H1 (cell line): Measurements from ENCODE around the gene GOLGA8S. TPM values are rescaled to one million over a fixed set of nuclear protein-coding genes. Genes with fewer than 3 reads are reported as not detected.

Experiments
- CTCF ChIA-PET: fragments of 300-600 bp; sonication (Branson Sonifier 250); formaldehyde crosslinking; loops from one replicate; lab custom pipeline; 2021; ENCODE audit not compliant: partially characterized antibody; lab: Charles Lee
- POLR2A ChIA-PET: fragments of 300-600 bp; sonication (Branson Sonifier 250); formaldehyde crosslinking; loops from one replicate; lab custom pipeline; 2021; ENCODE audit warnings: inconsistent platforms; ENCODE audit not compliant: partially characterized antibody; lab: Charles Lee
- DNase-seq, 2 experiments: peaks; one replicate each; pipeline versions ENCODE4 v3.0.0 to v3.0.0-alpha.2; 2010 to 2022; ENCODE audit warnings: low spot score in 2 of 2, low read depth in 1 of 2, mixed read lengths in 1 of 2
- FAIRE-seq: peaks from 2 replicates; lab custom pipeline; 2011; peaks lifted over from hg19 to GRCh38; lab: Jason Lieb, UNC
- H2AFZ ChIP-seq: 2 replicates; pipeline ENCODE4 v1.8.1; 2012; ENCODE audit warnings: low read length, inconsistent platforms
- H2AK5ac ChIP-seq: 2 replicates; pipeline ENCODE4 v1.6.1; 2013; ENCODE audit warnings: low read depth, low read length
- H2BK120ac ChIP-seq: replicated peaks from 2 replicates; pipeline ENCODE3; 2013; ENCODE audit warnings: low read depth, low read length, inconsistent platforms
- H2BK12ac ChIP-seq: 2 replicates; pipeline ENCODE4 v1.6.1; 2013; ENCODE audit warnings: low read depth, low read length
- H2BK15ac ChIP-seq: 2 replicates; pipeline ENCODE4 v1.6.1; 2013; ENCODE audit warnings: low read length
- H2BK20ac ChIP-seq: 2 replicates; pipeline ENCODE4 v1.6.1; 2013; ENCODE audit warnings: low read length
- H2BK5ac ChIP-seq: 2 replicates; pipeline ENCODE4 v1.6.1; 2013; ENCODE audit warnings: low read depth, low read length
- H3K14ac ChIP-seq: 2 replicates; pipeline ENCODE4 v1.6.1; 2013; ENCODE audit warnings: inconsistent platforms; ENCODE audit not compliant: insufficient read length
- H3K18ac ChIP-seq: 2 replicates; pipeline ENCODE4 v1.6.1; 2013; ENCODE audit warnings: low read length; ENCODE audit errors: extremely low read depth
- H3K23ac ChIP-seq: 2 replicates; pipeline ENCODE4 v1.6.1; 2013; ENCODE audit warnings: inconsistent platforms; ENCODE audit not compliant: insufficient read length
- H3K23me2 ChIP-seq: 2 replicates; pipeline ENCODE4 v1.6.1; 2013; ENCODE audit warnings: low read depth, low read length
- H3K27ac ChIP-seq: 2 replicates; pipeline ENCODE4 v1.6.1; 2011; ENCODE audit warnings: low read depth, low read length, inconsistent platforms
- H3K27me3 ChIP-seq, 4 experiments: replicated peaks in 1 of 4; 1 replicate in 1 of 4; 2 replicates in 3 of 4; pipeline versions ENCODE4 v1.6.1 to v1.8.1; 2011 to 2013; ENCODE audit warnings: low read length in 3 of 4, mild to moderate bottlenecking in 3 of 4, inconsistent platforms in 2 of 4, mixed read lengths in 2 of 4, moderate library complexity in 1 of 4; ENCODE audit not compliant: control insufficient read depth in 3 of 4, insufficient read depth in 3 of 4; ENCODE audit errors: extremely low read depth in 1 of 4
- H3K36me3 ChIP-seq, 4 experiments: 2 replicates each; pipeline versions ENCODE4 v1.6.1 to v1.8.1; 2011 to 2013; ENCODE audit warnings: mild to moderate bottlenecking in 4 of 4, low read length in 3 of 4, moderate library complexity in 2 of 4, control low read depth in 1 of 4, inconsistent platforms in 1 of 4; ENCODE audit not compliant: insufficient read depth in 4 of 4, control insufficient read depth in 2 of 4
- H3K4ac ChIP-seq: replicated peaks from 2 replicates; pipeline ENCODE3; 2013; ENCODE audit warnings: low read length, low read depth, mixed read lengths, inconsistent platforms; ENCODE audit not compliant: insufficient read length
- H3K4me1 ChIP-seq, 4 experiments: replicated peaks in 1 of 4; 1 replicate in 1 of 4; 2 replicates in 3 of 4; pipeline versions ENCODE4 v1.6.1 to v1.8.1; 2011 to 2013; ENCODE audit warnings: low read length in 3 of 4, inconsistent platforms in 2 of 4, mixed read lengths in 1 of 4; ENCODE audit not compliant: insufficient read depth in 4 of 4, control insufficient read depth in 3 of 4
- H3K4me2 ChIP-seq, 2 experiments: 2 replicates each; pipeline versions ENCODE4 v1.6.1 to v1.8.1; 2011 to 2013; ENCODE audit warnings: low read depth in 2 of 2, low read length in 2 of 2, control low read depth in 1 of 2, inconsistent platforms in 1 of 2, mild to moderate bottlenecking in 1 of 2; ENCODE audit not compliant: insufficient read depth in 1 of 2
- H3K4me3 ChIP-seq, 4 experiments: fragments of 200-600, 300-600 bp in 1 of 4; sonication (generic), shearing (Covaris generic), sonication (Bioruptor Twin) in 1 of 4; 2 replicates each; pipeline versions ENCODE4 v1.5.1 to v1.8.1; 2011 to 2016; ENCODE audit warnings: low read length in 4 of 4, low read depth in 3 of 4, control low read depth in 2 of 4, inconsistent platforms in 2 of 4, mild to moderate bottlenecking in 2 of 4, mixed read lengths in 1 of 4, moderate library complexity in 1 of 4; ENCODE audit not compliant: insufficient read depth in 2 of 4; ENCODE audit errors: extremely low read depth in 1 of 4
- H3K56ac ChIP-seq: replicated peaks from 2 replicates; pipeline ENCODE3; 2013; ENCODE audit warnings: low read depth, mild to moderate bottlenecking, mixed read lengths, low read length, inconsistent platforms; ENCODE audit not compliant: insufficient read length
- H3K79me1 ChIP-seq: 2 replicates; pipeline ENCODE4 v1.6.1; 2013; ENCODE audit warnings: low read depth, low read length, control low read depth
- H3K79me2 ChIP-seq, 2 experiments: 2 replicates each; pipeline versions ENCODE4 v1.6.1 to v1.8.1; 2012 to 2013; ENCODE audit warnings: low read length in 2 of 2, mild to moderate bottlenecking in 2 of 2, inconsistent platforms in 1 of 2; ENCODE audit not compliant: insufficient read depth in 2 of 2, control insufficient read depth in 1 of 2
- H3K9ac ChIP-seq, 4 experiments: replicated peaks in 1 of 4; 1 replicate in 1 of 4; 2 replicates in 3 of 4; pipeline versions ENCODE4 v1.6.1 to v1.8.1; 2011 to 2013; ENCODE audit warnings: low read depth in 3 of 4, low read length in 3 of 4, control low read depth in 2 of 4, mild to moderate bottlenecking in 2 of 4, moderate library complexity in 2 of 4, inconsistent platforms in 1 of 4; ENCODE audit errors: extremely low read depth in 1 of 4
- H3K9me3 ChIP-seq, 2 experiments: 2 replicates each; pipeline versions ENCODE4 v1.6.1 to v1.8.1; 2012 to 2013; ENCODE audit warnings: mild to moderate bottlenecking in 2 of 2, moderate library complexity in 2 of 2, control low read depth in 1 of 2, inconsistent platforms in 1 of 2, low read depth in 1 of 2, low read length in 1 of 2, mixed read lengths in 1 of 2; ENCODE audit not compliant: insufficient read depth in 2 of 2
- H4K20me1 ChIP-seq, 2 experiments: replicated peaks in 1 of 2; 2 replicates each; pipeline versions ENCODE3 to v1.8.1; 2011 to 2013; ENCODE audit warnings: inconsistent platforms in 2 of 2, low read length in 2 of 2, mild to moderate bottlenecking in 1 of 2; ENCODE audit not compliant: insufficient read depth in 2 of 2, control insufficient read depth in 1 of 2
- H4K5ac ChIP-seq: 2 replicates; pipeline ENCODE4 v1.6.1; 2013; ENCODE audit warnings: low read length, low read depth, mixed read lengths, inconsistent platforms; ENCODE audit not compliant: insufficient read length
- H4K8ac ChIP-seq: 2 replicates; pipeline ENCODE4 v1.8.0; 2013; ENCODE audit warnings: mild to moderate bottlenecking, moderate library complexity, low read length, inconsistent platforms; ENCODE audit not compliant: insufficient read depth; ENCODE audit errors: extremely low read depth
- H4K91ac ChIP-seq: replicated peaks from 2 replicates; pipeline ENCODE3; 2013; ENCODE audit warnings: low read length, mixed read lengths, inconsistent platforms; ENCODE audit not compliant: insufficient read length
- BACH1 ChIP-seq: IDR thresholded peaks from 2 replicates; pipeline ENCODE4 v1.6.1; 2012; ENCODE audit warnings: low read length, improper control_type of control experiment
- CBX8 ChIP-seq: fragments of 300-800, 300-1000 bp; sonication (generic); IDR thresholded peaks from 2 replicates; pipeline ENCODE4 v1.7.1; 2016; ENCODE audit warnings: low read depth, low read length, borderline replicate concordance
- EGR1 ChIP-seq: IDR thresholded peaks from 2 replicates; pipeline ENCODE4 v1.6.1; 2011; ENCODE audit warnings: low read depth, low read length, borderline replicate concordance
- EP300 ChIP-seq, 2 experiments: IDR thresholded peaks; 1 replicate in 1 of 2; 2 replicates in 1 of 2; pipeline ENCODE4 v1.6.1; 2011 to 2012; ENCODE audit warnings: low read depth in 2 of 2, low read length in 2 of 2, mild to moderate bottlenecking in 2 of 2, borderline replicate concordance in 1 of 2, inconsistent platforms in 1 of 2, moderate library complexity in 1 of 2
- HDAC2 ChIP-seq, 2 experiments: fragments of 300-600 bp in 1 of 2; sonication (generic) in 1 of 2; IDR thresholded peaks; 2 replicates each; pipeline ENCODE4 v1.6.1; 2011 to 2012; ENCODE audit warnings: low read depth in 2 of 2, low read length in 2 of 2, mild to moderate bottlenecking in 2 of 2, moderate library complexity in 2 of 2, borderline replicate concordance in 1 of 2, inconsistent platforms in 1 of 2
- KDM1A ChIP-seq: fragments of 200-600, 300-600 bp; sonication (generic); IDR thresholded peaks from 2 replicates; pipeline ENCODE4 v1.7.1; 2016; ENCODE audit warnings: mild to moderate bottlenecking, low read length, borderline replicate concordance
- MAFK ChIP-seq: IDR thresholded peaks from 2 replicates; pipeline ENCODE4 v1.6.1; 2012; ENCODE audit warnings: low read depth, mild to moderate bottlenecking, improper control_type of control experiment, low read length
- POU5F1 ChIP-seq: IDR thresholded peaks from 2 replicates; pipeline ENCODE4 v1.6.1; 2011; ENCODE audit warnings: low read depth, mild to moderate bottlenecking, low read length, moderate library complexity
- RAD21 ChIP-seq, 2 experiments: IDR thresholded peaks in 1 of 2; conservative IDR thresholded peaks in 1 of 2; 2 replicates each; pipeline ENCODE4 v1.6.1; 2011; ENCODE audit warnings: low read depth in 2 of 2, low read length in 2 of 2, improper control_type of control experiment in 1 of 2, inconsistent platforms in 1 of 2, mild to moderate bottlenecking in 1 of 2, moderate library complexity in 1 of 2
- SIRT6 ChIP-seq: IDR thresholded peaks from one replicate; pipeline ENCODE4 v1.7.1; 2012; ENCODE audit warnings: low read length, inconsistent platforms
- TAF7 ChIP-seq: optimal IDR thresholded peaks from 2 replicates; pipeline ENCODE3; 2011; ENCODE audit warnings: low read depth, mild to moderate bottlenecking, inconsistent platforms, low read length, moderate library complexity, borderline replicate concordance
- TBP ChIP-seq: IDR thresholded peaks from 2 replicates; pipeline ENCODE4 v1.6.1; 2011; ENCODE audit warnings: low read depth, low read length, improper control_type of control experiment
- TEAD4 ChIP-seq: IDR thresholded peaks from 2 replicates; pipeline ENCODE4 v1.6.1; 2012; ENCODE audit warnings: low read depth, low read length, inconsistent platforms, mixed read lengths
- YY1 ChIP-seq: IDR thresholded peaks from 2 replicates; pipeline ENCODE4 v1.6.1; 2011; ENCODE audit warnings: low read depth, mild to moderate bottlenecking, low read length
- WGBS, 2 experiments: shearing (Covaris generic) in 1 of 2; methylation state at CpG; one replicate each; pipeline versions ENCODE4 v1.1.6 to v1.1.7; 2013 to 2015; ENCODE audit warnings: low lambda C conversion rate in 2 of 2, mixed read lengths in 2 of 2, inconsistent platforms in 1 of 2, low coverage in 1 of 2, missing lambda C conversion rate in 1 of 2; ENCODE audit not compliant: insufficient replicate concordance in 2 of 2, insufficient coverage in 1 of 2, insufficient read length in 1 of 2; ENCODE audit errors: extremely low coverage in 1 of 2, missing lambda C conversion rate in 1 of 2; 5-methylcytosine and 5-hydroxymethylcytosine counted together
- polyA plus RNA-seq, 7 experiments: library from polyadenylated mRNA; depleted of rRNA in 3 of 7; stranded (reverse) in 5 of 7; unstranded in 2 of 7; fragments of >200 nt in 5 of 7; fragments of 200-250 nt in 2 of 7; gene quantifications; 1 replicate in 5 of 7; 2 replicates in 1 of 7; 4 replicates in 1 of 7; pipeline versions ENCODE4 v1.2.1 to v1.2.3, GENCODE V29; 2011 to 2013; ENCODE audit warnings: missing spikeins in 2 of 7, mixed read lengths in 2 of 7
- total RNA-seq: library from RNA; stranded (reverse); fragmentation: NEBNext Ultra II Directional; extraction: Animal tissue kit (Norgen Biotek cat#: 25700); gene quantifications from 2 replicates; pipeline ENCODE4 v1.2.1, GENCODE V29; 2021

Gene GOLGA8S
- total and polyA plus RNA-seq, 2 of the 8 experiments (the other 6 are each of a cell fraction or from before 2014, with no cell fraction given) = 0.05 to 0.17 TPM

GRCh38 chr15:23385886-23386430 is 31.4 kb downstream of the GOLGA8S start:
- FAIRE-seq = no peak
- WGBS, 2 experiments = 91% methylated on average over 11 of the region's 11 CpGs; no CpG with 5 or more reads in 1 of the 2 experiments
- TF ChIP-seq CBX8 (no peak), SIRT6 (no peak), EP300 (IDR thresholded peaks at IDR 0.05; ENCODE audit: borderline replicate concordance in 1 of 2, low read depth in 2 of 2, low read length in 2 of 2) (no peak), MAFK (no peak), TEAD4 (no peak), TAF7 (no peak), HDAC2 (IDR thresholded peaks at IDR 0.05; ENCODE audit: borderline replicate concordance in 1 of 2, low read depth in 2 of 2, low read length in 2 of 2) (no peak), EGR1 (no peak), TBP (no peak), KDM1A (no peak), BACH1 (no peak), POU5F1 (no peak), YY1 (no peak), RAD21 (IDR thresholded peaks at IDR 0.05 in 1 of 2, conservative IDR thresholded peaks at IDR 0.05 in 1 of 2; ENCODE audit: low read depth in 2 of 2, low read length in 2 of 2) (no peak)

More at GRCh38 chr15:23385886-23386430, 31.4 kb downstream of the GOLGA8S start:
- DNase-seq = no peak
- peaks cover 3 to 20% of the 10 kb centered on the region in 2 experiments; a peak in 2 of 4 replicates for H3K9me3 ChIP-seq
- H2BK15ac ChIP-seq = no peak overlapping the region
- no peak overlapping the region for H4K5ac ChIP-seq
- H3K4me1 ChIP-seq = no peaks in the 10 kb centered on the region
- H4K91ac ChIP-seq = no peak overlapping the region
- ChIA-PET POLR2A (no interaction called here), CTCF (interaction anchor here (1.0 kb wide), 1 partner anchor 10 kb away, joined by 4 read pairs; no protein-coding TSS in a partner anchor)
- no peak overlapping the region for H3K56ac ChIP-seq
- no peak overlapping the region for H3K14ac ChIP-seq
- H3K4ac ChIP-seq = no peak overlapping the region
- no peak overlapping the region for H2BK12ac ChIP-seq
- no peak overlapping the region for H3K4me2 ChIP-seq
- no peak overlapping the region for H3K18ac ChIP-seq
- no peaks in the 10 kb centered on the region for H4K20me1 ChIP-seq
- no peak overlapping the region for H2BK5ac ChIP-seq
- no peak overlapping the region for H2AFZ ChIP-seq
- no peak overlapping the region for H3K9ac ChIP-seq
- no peaks in the 10 kb centered on the region for H3K36me3 ChIP-seq
- H3K23ac ChIP-seq = no peak overlapping the region
- H3K27me3 ChIP-seq = no peaks in the 10 kb centered on the region
- H3K23me2 ChIP-seq = no peaks in the 10 kb centered on the region
- no peak overlapping the region for H3K4me3 ChIP-seq
- H2BK120ac ChIP-seq = no peak overlapping the region
- H4K8ac ChIP-seq = no peak overlapping the region
- no peak overlapping the region for H2AK5ac ChIP-seq
- no peak overlapping the region for H2BK20ac ChIP-seq
- H3K79me1 ChIP-seq = no peaks in the 10 kb centered on the region
- H3K79me2 ChIP-seq = no peaks in the 10 kb centered on the region
- H3K27ac ChIP-seq = no peak overlapping the region
